ENCODE results near the gene SYTL3.

The SYTL3 gene

DNA sequence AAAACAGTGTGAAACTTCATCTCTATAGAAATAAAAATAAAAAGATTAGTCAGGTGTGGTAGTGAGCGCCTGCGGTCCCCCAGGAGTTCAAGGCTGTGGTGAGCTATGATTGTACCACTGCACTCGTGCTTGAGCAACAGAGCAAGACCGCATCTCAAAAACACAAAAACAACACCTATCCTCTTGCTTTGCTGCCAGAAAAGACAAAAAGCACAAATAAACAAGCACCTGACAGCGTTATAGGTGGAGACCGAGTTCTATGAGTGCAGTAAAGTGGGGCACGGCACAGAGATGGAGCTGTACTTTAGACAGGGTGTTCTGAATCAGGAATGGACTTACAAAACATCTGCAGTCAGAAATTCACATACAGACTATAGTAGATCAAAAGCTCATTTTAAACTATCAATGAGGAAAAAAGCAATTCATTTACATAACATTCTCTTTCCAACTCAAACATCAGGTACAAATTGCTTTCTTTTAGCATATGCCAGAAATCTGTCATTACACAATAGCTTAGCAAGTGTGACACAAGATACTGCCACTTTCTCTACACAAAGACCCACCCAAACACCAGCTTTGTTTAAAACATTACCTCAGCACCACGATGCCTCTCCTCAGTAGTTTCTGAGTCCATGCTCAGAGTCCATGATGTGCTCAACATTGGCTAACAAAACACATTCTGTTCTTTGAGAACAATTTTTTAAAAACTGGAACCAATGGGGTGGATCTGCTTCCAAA lies 159.3 kb downstream of the SYTL3 start:
- in situ Hi-C loops (cut with HindIII; ENCODE audit: low sequenced_read_pairs), result loop anchor here (10.0 kb wide), 1 partner anchor 166 kb away; no protein-coding TSS in a partner anchor

DNA sequence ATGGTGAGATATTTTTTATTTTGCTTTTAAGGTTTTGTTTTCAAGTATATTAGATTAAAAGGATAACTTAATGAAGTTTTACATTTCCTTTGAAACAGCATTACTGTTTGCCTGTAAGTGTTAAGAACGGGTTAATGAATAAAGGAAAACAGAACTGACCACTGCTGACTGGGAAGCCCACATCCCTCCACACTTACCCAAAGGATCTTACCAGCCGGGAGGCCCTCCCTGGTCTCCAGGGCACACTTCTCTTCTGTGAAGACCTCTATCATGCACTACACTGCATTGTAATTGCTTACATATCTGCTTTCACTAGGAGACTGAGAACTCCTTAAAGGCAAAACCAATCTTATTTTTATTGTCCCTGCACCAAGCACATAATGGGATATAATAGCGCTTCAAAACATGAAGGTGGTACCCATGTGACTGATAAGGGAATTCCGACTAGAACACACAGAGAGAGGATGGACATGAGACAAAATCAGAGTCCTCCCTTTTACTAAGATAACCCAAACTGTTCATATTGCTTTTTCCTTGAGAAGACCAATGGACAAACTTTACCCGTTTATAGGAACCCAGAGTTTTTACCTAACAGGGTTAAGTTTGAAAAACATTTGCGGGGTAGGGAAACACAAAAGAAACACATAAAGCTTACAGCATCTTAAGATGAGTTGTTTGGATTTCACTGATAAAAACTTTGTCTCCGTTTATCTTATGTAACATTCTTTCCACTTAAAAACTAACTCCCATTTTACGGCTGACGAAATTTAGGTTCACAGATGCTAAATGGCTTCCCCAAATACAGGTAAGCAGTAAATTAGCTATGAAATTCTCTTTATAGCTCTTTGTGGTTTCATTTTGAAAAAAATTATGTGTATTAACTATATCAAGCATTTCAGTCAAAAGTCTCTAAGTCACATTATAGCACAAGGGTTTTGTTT lies 160.6 kb downstream of the SYTL3 start:
- in situ Hi-C loops (cut with HindIII; ENCODE audit: low sequenced_read_pairs), result no loop called here

DNA sequence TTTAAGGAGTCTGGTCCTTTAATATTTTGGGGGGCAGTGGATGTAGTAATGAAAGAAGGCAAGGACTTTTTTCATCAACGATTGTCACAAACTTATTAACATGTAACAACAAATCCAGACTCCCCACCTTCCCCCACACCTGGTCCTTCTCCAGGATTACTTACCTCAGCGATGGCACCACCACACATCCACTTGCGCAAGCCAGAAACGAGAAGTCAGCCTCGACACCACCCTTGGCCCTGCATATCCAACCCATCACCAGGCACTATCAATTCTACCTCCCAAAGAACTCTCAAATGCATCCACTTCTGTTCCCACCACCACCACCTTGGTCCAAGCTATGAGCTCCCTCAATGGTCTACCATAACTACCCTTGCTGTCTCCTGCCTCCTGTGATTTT lies 162.8 kb downstream of the SYTL3 start:
- in situ Hi-C loops (cut with HindIII; ENCODE audit: low sequenced_read_pairs), result no loop called here

DNA sequence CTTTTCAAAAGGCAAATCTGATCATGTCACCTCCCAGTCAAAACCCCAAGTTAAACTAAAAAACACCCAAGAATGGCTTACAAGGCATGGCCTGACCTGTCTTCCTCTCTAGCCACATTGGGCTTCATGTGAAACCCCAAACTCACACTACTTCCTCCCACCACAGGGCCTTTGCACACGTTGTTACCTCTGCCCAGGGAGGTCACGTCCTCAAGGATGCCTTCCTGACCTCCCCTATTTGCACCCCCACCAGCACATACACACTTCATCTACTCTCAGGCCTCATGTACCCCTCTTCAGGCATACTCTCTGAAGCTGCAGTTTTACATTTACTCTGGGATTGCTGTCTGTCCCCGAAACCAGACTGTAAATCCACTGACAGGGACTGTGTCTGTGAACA lies 163.2 kb downstream of the SYTL3 start:
- in situ Hi-C loops (cut with HindIII; ENCODE audit: low sequenced_read_pairs), result no loop called here
